ENCODE data around the gene S100A8. TPM values are rescaled to one million over a fixed set of nuclear protein-coding genes. Genes with fewer than 3 reads are reported as not detected.

S100A8 gene
- total RNA-seq, 1 experiment from 2014 or later: not detected

- Mint-ChIP-seq H3K9me3 (ENCODE audit: unreplicated experiment) (no peaks in the 10 kb centered on the region), H3K27ac (ENCODE audit: unreplicated experiment) (no peak overlapping the region), H3K36me3 (ENCODE audit: insufficient read depth, unreplicated experiment) (no peaks in the 10 kb centered on the region), H3K4me3 (ENCODE audit: unreplicated experiment) (no peak overlapping the region), H3K4me1 (ENCODE audit: low read depth, unreplicated experiment) (no peaks in the 10 kb centered on the region), H3K27me3 (ENCODE audit: insufficient read depth, unreplicated experiment) (peaks cover 24% of the 10 kb centered on the region)
- CTCF ChIA-PET: no interaction called here
- Histone ChIP-seq H3K9me3 (no peaks in the 10 kb centered on the region), H3K36me3 (ENCODE audit: control insufficient read depth, insufficient read depth, low read length) (no peaks in the 10 kb centered on the region), H3K4me3 (ENCODE audit: low read depth, low read length) (no peak overlapping the region), H3K27me3 (replicated peaks; ENCODE audit: control insufficient read depth, insufficient read depth, low read length) (peaks cover 2% of the 10 kb centered on the region; the same call in 1 of the 2 replicates), H3K4me1 (no peaks in the 10 kb centered on the region)
- DNase-seq: no peak
- intact Hi-C loops (cut with micrococcal nuclease; ENCODE audit: unreplicated experiment): no loop called here
- no TSS peak for BruUV-seq (replicated peaks)
- POLR2A ChIA-PET: no interaction called here
- no peak for TF ChIP-seq CTCF (IDR thresholded peaks at IDR 0.05; ENCODE audit: insufficient read depth in 1 of 2, low read depth in 1 of 2, low read length in 1 of 2, severe bottlenecking in 1 of 2, unreplicated experiment in 1 of 2)
Measured at GRCh38 chr1:153437236-153437635, 46.4 kb upstream of the S100A8 start.

- Histone ChIP-seq H3K36me3 (ENCODE audit: control insufficient read depth, insufficient read depth, low read length) (no peaks in the 10 kb centered on the region), H3K4me1 (no peaks in the 10 kb centered on the region), H3K27me3 (replicated peaks; ENCODE audit: control insufficient read depth, insufficient read depth, low read length) (peaks cover 2% of the 10 kb centered on the region; the same call in 1 of the 2 replicates), H3K4me3 (ENCODE audit: low read depth, low read length) (no peak overlapping the region), H3K9me3 (no peaks in the 10 kb centered on the region)
- Mint-ChIP-seq H3K27me3 (ENCODE audit: insufficient read depth, unreplicated experiment) (peaks cover 23% of the 10 kb centered on the region), H3K4me1 (ENCODE audit: low read depth, unreplicated experiment) (no peaks in the 10 kb centered on the region), H3K36me3 (ENCODE audit: insufficient read depth, unreplicated experiment) (no peaks in the 10 kb centered on the region), H3K9me3 (ENCODE audit: unreplicated experiment) (no peaks in the 10 kb centered on the region), H3K4me3 (ENCODE audit: unreplicated experiment) (no peak overlapping the region), H3K27ac (ENCODE audit: unreplicated experiment) (no peak overlapping the region)
- no peak for DNase-seq
- CTCF ChIA-PET: no interaction called here
- no TSS peak for BruUV-seq (replicated peaks)
- no peak for TF ChIP-seq CTCF (IDR thresholded peaks at IDR 0.05; ENCODE audit: insufficient read depth in 1 of 2, low read depth in 1 of 2, low read length in 1 of 2, severe bottlenecking in 1 of 2, unreplicated experiment in 1 of 2)
- POLR2A ChIA-PET: no interaction called here
- intact Hi-C loops (cut with micrococcal nuclease; ENCODE audit: unreplicated experiment): no loop called here
Measured at GRCh38 chr1:153434746-153435455, 44.0 kb upstream of the S100A8 start.

DNA sequence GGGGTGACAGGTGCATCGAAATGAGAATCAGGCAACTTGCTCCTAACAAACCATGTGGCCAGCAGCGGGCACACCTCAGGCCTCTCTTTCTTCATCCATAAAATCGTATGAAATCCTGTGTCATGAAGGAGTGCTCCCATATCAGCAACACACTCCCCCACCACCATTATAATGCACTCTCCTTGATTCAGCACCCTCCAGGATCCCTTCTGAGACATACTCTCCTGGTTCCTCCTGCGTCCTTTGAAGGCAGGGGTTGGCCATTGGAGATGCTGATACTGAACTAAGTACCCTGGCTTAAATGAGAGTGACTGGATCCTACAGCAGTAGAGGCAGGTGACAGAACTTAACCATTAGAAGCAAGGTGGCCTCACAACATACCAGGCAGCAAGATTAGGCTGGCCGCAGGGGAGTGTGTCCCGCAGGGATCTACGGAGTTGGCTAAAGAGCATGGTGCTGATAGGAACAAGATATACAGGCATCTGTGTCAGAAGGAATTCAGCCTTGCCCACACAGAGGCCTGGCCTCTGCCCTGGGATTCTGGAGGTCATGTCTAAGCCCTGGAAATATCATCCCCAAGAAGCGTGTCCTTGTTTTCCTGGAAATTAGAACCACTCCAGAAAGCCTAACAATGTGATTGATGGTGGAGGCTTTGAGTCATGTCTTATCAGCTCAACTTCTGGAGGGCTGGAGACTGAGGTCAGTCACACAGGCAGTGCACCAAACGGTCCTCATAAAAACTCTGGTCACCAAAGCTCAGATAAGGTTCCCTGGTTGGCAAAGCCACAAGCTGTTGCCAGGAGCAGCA is 42.2 kb upstream of the S100A8 start:
- no peak for DNase-seq
- peaks cover 19% of the 10 kb centered on the region for H3K27me3 Mint-ChIP-seq (ENCODE audit: insufficient read depth, unreplicated experiment)
- no TSS peak for BruUV-seq (replicated peaks)

More for the DNA sequence above, 42.2 kb upstream of the S100A8 start:
- CTCF ChIA-PET: no interaction called here
- intact Hi-C loops (cut with micrococcal nuclease; ENCODE audit: unreplicated experiment): no loop called here
- H3K4me1 Mint-ChIP-seq (ENCODE audit: low read depth, unreplicated experiment): no peaks in the 10 kb centered on the region
- no peak overlapping the region for H3K4me3 Mint-ChIP-seq (ENCODE audit: unreplicated experiment)
- no peaks in the 10 kb centered on the region for H3K4me1 ChIP-seq
- no peaks in the 10 kb centered on the region for H3K36me3 Mint-ChIP-seq (ENCODE audit: insufficient read depth, unreplicated experiment)
- POLR2A ChIA-PET: no interaction called here
- no peaks in the 10 kb centered on the region for H3K9me3 ChIP-seq
- peaks cover 2% of the 10 kb centered on the region; the same call in 1 of the 2 replicates for H3K27me3 ChIP-seq (replicated peaks; ENCODE audit: control insufficient read depth, insufficient read depth, low read length)
- H3K36me3 ChIP-seq (ENCODE audit: control insufficient read depth, insufficient read depth, low read length): no peaks in the 10 kb centered on the region
- H3K4me3 ChIP-seq (ENCODE audit: low read depth, low read length): no peak overlapping the region
- no peaks in the 10 kb centered on the region for H3K9me3 Mint-ChIP-seq (ENCODE audit: unreplicated experiment)
- no peak overlapping the region for H3K27ac Mint-ChIP-seq (ENCODE audit: unreplicated experiment)
- no peak for TF ChIP-seq CTCF (IDR thresholded peaks at IDR 0.05; ENCODE audit: insufficient read depth in 1 of 2, low read depth in 1 of 2, low read length in 1 of 2, severe bottlenecking in 1 of 2, unreplicated experiment in 1 of 2)

Data from Caco-2 (cell line).